Kidney tubule cell (primary cell): ENCODE measurements around the gene PYCR2.
A peak's percentile ranks its signal among the peaks of the same experiment; 100 is the strongest.
"Not testable (repeated sequence)": the region's sequence is repeated elsewhere in the genome, so short reads cannot be mapped to it uniquely, and the experiment has no call there.

ENCODE experiments used
- DNase-seq: peaks from one replicate; pipeline ENCODE4 v3.0.0-alpha.2; 2018; ENCODE audit warnings: low spot score

PYCR2 gene

DNA sequence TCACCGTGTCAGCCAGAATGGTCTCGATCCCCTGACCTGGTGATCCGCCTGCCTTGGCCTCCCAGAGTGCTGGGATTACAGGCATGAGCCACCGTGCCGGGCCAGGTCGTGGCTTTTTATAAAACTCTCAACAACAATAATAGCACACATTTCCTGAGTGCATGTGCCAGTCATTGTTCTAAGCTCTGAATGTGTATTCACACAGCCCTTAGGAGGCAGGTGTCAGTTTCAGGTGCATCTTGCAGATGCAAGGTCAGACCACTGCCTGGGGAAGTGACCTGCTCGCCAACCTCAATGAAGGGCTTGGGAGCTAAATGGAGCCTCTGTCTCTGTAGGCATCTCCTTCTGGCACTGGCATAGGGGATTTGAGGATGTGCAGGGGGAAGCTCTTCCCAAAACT lies 18.5 kb upstream of the PYCR2 start:
- no peak for DNase-seq

GRCh38 chr1:225941942-225942222 lies 17.8 kb upstream of the PYCR2 start:
- DNase-seq: no peak

- DNase-seq: no peak
These were observed 17.3 kb upstream of the PYCR2 start, which contains the start of gene LEFTY2 for GRCh38 chr1:225941187-225941941. LEFTY2 (minus strand) TSS chr1:225941220; CDS start chr1:225941140, 80 bp downstream.

- DNase-seq: no peak
These were observed 16.5 kb upstream of the PYCR2 start for GRCh38 chr1:225940385-225941151.

DNA sequence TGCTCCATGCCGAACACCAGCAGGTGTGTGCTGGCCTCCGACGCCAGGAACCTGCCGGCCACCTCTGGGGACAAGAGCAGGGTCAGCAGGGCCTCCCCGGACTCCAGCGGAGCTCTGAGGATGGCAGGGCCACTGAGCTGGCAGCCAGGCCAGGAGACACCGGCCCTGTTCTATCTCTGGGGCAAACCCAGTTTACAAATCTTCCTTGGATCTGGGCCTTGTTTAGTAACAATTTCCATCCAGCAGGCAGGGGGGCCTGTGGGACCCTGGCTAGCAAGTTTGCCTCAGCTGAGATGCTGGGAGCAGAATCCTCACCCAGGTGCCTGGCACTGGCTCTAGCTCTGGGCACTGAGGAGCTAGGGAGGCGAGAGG lies 15.9 kb upstream of the PYCR2 start:
- not testable (repeated sequence) for DNase-seq

- DNase-seq: not testable (repeated sequence)
These were observed 15.3 kb upstream of the PYCR2 start for GRCh38 chr1:225939097-225939938.

GRCh38 chr1:225937048-225937968 lies 13.3 kb upstream of the PYCR2 start:
- no peak for DNase-seq

DNA sequence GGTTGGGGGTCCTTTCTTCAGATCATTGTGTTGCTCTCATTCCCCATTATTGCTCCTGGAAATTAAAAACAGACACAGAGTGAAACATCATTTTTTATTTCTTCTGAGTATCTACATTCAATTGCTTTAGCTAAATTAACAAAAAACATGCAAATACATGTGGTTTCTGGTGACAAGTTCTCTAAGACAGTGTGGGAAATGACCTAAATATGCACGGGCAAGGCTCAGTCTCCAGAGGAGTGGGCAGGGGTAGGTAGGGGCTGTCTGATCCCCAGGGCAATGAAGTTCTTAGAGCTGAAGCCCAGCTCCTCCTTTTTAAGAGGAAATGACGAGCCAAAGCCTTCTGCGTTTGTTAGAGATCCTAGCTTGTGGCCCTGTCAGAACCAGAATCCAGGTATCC lies 12.5 kb upstream of the PYCR2 start:
- no peak for DNase-seq

- DNase-seq: peak; percentile 43
These were observed 12.0 kb upstream of the PYCR2 start for GRCh38 chr1:225936086-225936485.

DNA sequence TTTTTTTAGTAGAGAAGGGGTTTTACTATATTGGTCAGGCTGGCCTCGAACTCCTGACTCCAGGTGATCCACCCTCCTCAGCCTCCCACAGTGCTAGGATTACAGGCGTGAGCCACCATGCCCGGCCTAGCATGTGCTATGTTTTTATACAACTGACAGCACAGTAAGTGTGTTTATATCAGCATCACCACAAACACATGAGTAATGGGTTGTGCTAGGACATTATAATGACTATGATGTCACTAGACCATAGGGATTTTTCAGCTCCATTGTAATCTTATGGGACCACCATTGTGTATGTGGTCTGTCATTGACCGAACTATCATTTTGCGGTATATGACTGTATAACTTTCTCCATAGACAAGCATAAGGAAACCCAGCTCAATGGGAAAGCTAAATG lies 10.7 kb upstream of the PYCR2 start:
- DNase-seq: no peak

DNA sequence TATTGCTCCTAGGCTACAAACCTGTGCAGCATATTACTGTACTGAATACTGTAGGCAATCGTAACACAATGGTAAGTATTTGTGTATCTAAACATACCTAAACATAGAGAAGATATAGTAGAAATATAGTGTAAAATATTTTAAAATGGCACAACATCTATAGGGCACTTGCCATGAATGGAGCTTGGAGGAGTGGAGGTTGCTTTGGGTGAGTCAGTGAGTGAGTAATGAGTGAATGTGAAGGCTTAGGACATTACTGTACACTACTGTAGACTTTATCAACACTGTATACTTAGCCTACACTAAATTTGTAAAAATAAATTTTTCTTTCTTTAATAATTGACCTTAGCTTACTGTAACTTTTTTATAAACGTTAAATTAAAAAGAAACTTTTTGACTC lies 9.0 kb upstream of the PYCR2 start:
- DNase-seq: peak; percentile 56

- no peak for DNase-seq
These were observed 7.5 kb upstream of the PYCR2 start for GRCh38 chr1:225931270-225932136.

- no peak for DNase-seq
These were observed 6.5 kb upstream of the PYCR2 start for GRCh38 chr1:225930566-225930965.

DNA sequence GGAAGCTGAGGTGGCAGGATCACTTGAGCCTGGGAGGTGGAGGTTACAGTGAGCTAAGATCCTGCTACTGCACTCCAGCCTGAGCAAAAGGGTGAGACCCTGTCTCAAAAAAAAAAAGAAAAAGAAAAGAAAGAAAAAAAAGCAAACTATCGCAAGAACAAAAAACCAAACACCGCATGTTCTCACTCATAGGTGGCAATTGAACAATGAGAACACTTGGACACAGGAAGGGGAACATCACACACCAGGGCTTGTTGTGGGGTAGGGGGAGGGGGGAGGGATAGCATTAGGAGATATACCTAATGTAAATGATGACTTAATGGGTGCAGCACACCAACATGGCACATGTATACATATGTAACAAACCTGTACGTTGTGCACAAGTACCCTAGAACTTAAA lies 5.4 kb upstream of the PYCR2 start:
- not testable (repeated sequence) for DNase-seq

- no peak for DNase-seq
These were observed 4.4 kb upstream of the PYCR2 start for GRCh38 chr1:225928186-225929175.

DNA sequence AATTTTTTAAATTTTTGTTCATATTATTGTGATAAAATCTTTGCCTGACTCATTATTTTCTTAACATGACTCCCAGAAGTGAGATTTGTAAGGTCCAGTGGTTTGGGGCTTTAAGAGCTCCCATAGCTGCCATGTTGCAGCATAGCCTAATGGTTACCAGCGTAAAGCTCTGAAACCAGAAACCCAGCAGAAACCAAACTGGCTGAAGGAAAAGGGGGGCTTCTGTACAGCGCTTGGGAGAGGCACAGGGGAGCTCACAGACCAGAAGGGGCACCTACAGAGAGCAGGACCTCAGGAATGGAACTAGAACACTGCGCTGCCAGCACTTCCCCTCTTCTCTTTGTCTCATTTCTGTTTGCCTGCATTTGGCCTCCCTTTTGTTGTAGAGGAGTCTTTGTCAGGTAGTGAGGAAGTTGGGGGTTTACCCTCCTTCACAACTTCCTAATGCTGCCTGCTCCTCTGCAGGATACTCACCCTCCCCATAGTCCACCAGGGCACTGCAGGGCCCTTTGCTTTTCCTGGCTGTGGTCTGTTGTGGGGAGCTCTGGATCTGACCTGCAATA lies 2.6 kb upstream of the PYCR2 start:
- DNase-seq: peak; percentile 7

DNA sequence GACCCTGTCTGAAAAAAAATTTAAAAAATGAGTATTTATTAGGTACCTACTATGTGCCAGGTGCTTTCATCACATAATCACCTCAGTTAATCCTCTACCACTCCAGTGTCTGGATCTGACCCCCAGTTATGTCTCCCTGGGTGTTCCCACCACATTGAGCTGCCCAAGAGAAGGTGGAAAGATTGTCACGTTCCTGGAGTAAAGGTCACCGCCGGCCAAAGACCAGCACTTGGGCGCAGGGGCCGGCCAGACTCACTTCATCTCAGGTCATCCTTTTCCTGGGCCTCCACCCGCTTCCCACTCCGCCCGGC lies 714 bp downstream of the PYCR2 start:
- no peak for DNase-seq

GRCh38 chr1:225921734-225922709 lies 2.0 kb downstream of the PYCR2 start:
- peak; percentile 65 for DNase-seq
